NT2/D1 (cell line): ENCODE data around the gene PRND.

Source experiments
- SUZ12 ChIP-seq: IDR thresholded peaks from 2 replicates; pipeline ENCODE4 v1.6.1; 2011; ENCODE audit not compliant: insufficient read length, insufficient read depth; ENCODE audit errors: extremely low read depth
- ZNF274 ChIP-seq: IDR thresholded peaks from 2 replicates; pipeline ENCODE4 v1.6.1; 2011; ENCODE audit warnings: mild to moderate bottlenecking, low read depth, low read length

DNA sequence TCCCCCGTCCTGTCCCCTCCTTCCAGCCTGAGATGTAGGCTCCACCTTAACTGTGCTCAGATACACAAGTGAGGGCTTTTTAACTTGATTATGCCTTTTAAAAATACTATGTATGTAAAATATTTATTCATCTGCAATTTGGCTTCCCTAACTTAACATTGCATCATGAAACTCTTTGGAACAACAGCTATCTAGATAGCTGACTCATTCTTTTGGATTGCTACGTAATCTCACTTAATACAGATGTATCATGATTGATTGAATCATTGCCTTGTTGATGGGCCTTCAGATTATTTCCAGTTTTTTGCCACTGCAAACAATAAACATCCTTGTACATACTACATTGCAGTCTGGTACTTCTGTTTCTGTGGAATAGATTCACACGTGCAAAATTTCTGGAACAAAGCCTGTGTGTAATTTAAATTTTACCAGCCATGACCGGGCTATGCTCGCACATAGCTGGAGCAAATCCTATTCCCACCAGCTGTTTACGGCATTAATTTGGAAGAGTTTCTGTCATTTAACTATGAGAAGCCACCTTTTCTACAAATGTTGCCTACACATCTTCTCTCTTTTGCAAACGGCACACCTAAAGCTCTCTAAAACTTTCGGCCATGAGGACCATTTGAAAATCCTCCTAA is 6.5 kb downstream of the PRND start:
- no peak for TF ChIP-seq ZNF274
- TF ChIP-seq SUZ12, result no peak
